ENCODE data around the gene SYNGR1. TPM values are rescaled to one million over a fixed set of nuclear protein-coding genes. Genes with fewer than 3 reads are reported as not detected.

The SYNGR1 gene
- total RNA-seq, 1 donor from 2014 or later = 32.6 TPM

DNA sequence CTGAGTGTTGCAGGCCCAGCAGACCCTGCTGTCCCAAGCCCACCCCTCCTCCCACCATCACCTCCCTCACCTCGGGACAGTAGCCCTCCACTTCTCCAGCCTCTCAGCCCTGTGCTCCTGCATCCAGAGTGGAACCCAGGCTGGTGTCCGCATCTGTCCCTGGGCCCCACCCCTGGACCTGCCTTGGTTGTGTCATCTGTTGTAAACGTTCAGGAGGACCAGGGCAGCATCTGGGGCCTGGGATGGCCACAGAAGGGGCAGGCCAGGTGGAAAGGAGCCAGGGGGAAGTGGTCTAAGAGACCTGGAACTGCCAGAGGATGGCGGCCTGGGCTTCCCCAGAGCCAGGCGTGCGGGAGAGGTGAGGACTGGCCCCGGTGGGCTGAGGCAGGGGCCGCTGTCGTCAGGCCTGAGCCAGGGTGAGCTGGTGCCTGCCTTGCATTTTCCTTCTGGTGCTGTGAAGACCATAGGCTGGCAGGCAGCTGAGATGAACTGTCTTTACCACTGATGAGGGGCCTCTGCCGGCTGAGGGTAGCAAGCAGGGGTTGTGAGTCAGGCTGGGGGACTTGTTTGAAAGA lies 80.9 kb downstream of the SYNGR1 start:
- DNase-seq (ENCODE audit: low spot score) = no peak

DNA sequence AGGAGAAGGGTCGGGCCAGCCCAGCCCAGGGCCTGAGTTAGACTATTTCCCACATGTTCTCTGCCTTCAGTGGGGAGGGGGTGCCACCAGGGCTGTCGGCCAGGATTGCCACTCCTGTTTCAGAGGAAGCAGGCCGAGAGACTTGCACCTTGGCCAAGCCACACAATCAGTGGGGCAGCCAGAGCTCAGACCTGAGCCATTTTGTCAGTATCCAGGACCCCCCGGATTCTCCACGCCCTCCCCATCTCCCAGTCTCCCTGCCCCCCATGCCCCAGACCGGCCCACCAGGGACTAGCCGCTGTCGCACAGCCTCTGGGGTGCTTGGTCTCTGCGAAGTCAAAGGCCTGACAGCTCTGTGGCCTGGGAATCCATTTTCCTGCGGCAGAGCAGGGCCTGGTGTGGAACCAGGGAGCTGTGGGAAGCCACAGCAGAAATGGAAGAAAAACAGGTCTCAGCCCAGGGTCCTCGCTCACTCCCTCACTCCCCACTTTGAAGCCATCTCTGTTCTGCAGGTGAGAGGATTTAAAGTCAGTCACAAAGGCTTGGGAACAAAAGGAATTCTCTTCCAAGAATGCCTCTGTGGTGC lies 81.5 kb downstream of the SYNGR1 start:
- DNase-seq (ENCODE audit: low spot score) = no peak

DNA sequence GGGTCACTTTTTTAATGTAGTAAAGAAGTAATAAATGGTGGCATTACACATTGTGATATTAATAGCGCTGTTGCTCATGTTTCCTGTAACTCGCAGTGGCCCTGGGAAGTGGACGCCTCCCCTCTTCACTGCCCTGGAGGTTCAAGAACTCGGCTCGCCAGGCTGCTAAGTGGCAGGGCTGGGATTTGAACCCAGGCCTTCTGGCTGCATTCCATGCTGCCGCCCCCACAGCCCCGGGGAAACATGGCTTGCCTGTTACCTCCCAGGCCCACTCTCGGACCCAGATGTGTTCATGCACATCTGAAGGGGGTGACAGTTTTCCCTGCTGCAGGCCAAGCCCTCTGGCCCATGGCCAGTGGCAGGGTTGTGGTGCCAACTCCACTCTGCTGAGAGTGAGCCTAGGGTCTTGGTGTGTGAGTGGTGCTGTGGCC lies 82.0 kb downstream of the SYNGR1 start:
- DNase-seq (ENCODE audit: low spot score) = no peak

DNA sequence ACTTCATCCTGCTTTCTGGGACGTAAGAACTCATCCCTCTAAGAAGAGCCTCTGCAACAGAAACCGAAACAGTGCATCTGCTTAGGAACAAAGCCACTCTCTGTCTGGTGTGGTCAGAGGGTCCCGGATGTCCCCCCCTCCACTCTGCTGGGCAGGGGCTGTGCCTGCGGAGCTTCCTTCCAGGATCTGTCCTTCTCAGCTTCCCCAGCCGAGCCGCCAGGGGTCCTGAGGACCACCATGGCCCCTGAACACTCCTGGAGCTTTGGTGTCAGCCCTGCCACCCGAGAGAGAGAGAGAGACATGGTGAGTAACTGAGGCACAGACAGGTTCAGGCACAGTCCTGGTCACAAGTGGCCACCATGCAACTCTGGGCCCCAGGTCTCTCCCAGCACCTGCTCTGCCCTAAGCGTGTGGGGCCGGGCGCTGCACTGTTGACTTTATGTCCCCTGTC lies 82.6 kb downstream of the SYNGR1 start:
- DNase-seq (ENCODE audit: low spot score) = no peak

DNA sequence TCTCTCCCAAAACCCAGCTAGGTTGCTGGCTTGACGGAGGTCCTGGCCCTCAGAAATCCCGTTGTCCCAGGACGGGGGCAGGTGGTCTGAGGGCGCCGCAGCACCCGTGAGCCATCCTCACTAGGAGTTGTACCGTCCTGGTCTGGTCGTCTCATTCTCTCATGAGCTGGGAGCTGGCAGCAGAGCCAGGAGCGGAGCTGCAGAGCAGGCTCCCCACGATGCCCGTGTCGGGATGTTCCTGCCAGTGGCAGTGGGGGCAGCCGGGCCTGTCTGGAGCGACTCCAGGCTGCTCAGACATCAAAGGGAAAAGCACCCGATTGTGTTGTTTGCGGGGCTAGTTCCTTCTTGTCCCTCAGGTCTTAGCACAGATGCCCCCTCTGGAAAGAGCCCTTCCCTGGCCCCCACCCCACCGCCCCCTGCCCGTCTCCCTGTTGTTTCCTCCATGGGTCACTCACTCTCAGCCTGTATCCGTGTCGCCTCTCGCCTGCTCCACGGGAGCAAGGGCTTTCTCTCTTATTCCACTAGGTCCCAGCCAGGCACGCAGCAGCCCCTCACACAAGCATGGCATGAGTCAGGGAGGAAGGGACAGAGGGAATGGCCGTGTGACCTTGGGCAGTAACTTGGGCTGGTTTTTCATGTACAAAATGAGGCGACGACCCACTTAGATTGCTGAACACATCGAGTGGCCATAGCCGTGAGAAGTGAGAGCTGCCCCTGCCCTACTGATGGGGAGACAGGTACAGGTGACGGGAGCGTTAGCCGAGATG lies 83.9 kb downstream of the SYNGR1 start:
- DNase-seq (ENCODE audit: low spot score) = no peak

DNA sequence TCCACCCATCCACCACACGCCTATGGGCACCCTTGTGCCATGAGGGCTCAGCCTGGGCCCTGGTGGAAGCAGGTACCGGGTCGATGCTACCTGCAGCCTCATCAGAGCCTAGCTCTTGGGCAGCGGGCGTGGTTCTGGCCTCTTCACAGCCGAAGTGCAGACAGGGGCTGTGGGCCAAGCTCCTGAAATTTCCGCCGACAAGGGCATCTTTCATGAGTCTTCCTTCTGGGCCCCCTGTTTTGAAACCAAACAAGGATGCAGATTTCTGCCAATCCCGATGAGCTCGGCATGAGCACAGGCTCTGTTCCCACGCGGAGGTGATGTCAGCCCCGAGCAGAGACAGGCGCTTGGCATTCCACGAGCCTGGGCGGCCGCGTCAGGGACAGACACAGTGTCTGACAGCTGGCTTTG lies 84.5 kb downstream of the SYNGR1 start:
- DNase-seq (ENCODE audit: low spot score) = no peak

DNA sequence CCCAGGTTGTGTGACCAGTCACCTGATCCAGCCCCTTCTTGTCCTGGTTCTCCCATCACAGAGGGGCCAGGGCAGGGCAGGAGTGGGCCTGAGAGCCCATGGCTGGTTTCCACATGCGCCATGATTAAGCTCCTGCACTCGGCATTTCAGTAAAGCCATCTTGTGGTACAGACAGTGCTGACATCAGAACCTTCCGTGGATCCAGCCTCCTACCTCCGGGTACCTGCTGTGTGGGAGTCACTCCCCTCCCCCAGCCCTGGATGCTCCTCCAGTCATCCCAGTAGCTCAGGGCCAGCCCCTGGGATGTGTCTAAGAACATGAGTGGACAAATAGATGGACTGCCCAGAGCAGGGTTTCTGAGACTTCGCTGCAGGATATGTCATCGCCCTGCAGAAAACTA lies 84.9 kb downstream of the SYNGR1 start:
- no peak for DNase-seq (ENCODE audit: low spot score)

Other genes with a start within 250 kb of the SYNGR1 start
- gene CBX7, start 197.3 kb upstream of the SYNGR1 start, total RNA-seq = 63.6 TPM
- gene PDGFB, start 105.0 kb upstream of the SYNGR1 start, total RNA-seq = 5.9 TPM
- gene RPL3, start 30.4 kb upstream of the SYNGR1 start, total RNA-seq = 2,529 TPM
- 27.5 TPM for gene TAB1, start 49.8 kb downstream of the SYNGR1 start, total RNA-seq
- 12.9 TPM for gene MGAT3, start 107.0 kb downstream of the SYNGR1 start, total RNA-seq
- gene MIEF1, start 152.3 kb downstream of the SYNGR1 start, total RNA-seq = 30.1 TPM
- gene ATF4, start 170.6 kb downstream of the SYNGR1 start, total RNA-seq = 381 TPM
- gene RPS19BP1, start 182.8 kb downstream of the SYNGR1 start, total RNA-seq = 43.2 TPM
- 0.75 TPM for gene CACNA1I, start 220.8 kb downstream of the SYNGR1 start, total RNA-seq